AG09309 (cell line): Measurements from ENCODE around the gene LMO7.

Source experiments
- DNase-seq: peaks from one replicate; pipeline ENCODE4 v3.0.0-alpha.2; 2010; ENCODE audit warnings: low read depth
- H3K4me3 ChIP-seq: 2 replicates; pipeline ENCODE4 v1.5.1; 2011; ENCODE audit warnings: mild to moderate bottlenecking, low read depth, low read length, moderate library complexity; ENCODE audit not compliant: control insufficient read depth
- TF ChIP-seq, protein P1 (sequence below): IDR thresholded peaks from 2 replicates; pipeline ENCODE4 v1.5.1; 2011; ENCODE audit warnings: mild to moderate bottlenecking, low read depth, low read length, inconsistent platforms; ENCODE audit not compliant: insufficient read depth, control insufficient read depth; ENCODE audit errors: missing control alignments

LMO7 gene

DNA sequence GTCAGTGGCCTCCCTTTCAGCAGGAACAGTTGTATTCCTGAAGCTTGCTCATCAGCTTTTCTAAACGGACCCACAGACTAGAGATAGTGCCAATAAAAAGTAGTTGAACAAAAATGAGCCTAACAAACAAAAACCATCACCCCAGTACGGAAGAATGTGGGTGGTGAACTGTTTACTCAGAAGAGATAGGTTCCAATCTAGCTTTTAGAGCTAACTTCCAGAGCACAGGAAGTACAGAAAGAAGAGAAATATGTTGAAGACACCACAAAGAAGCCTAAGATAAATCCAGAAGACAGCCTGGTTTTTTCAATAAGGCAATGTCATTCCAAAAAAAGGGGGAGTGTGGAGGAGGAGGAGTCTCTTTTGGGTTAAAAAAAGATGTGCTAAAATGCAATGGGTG, 2.8 kb upstream of the LMO7 start:
- no peak overlapping the region for H3K4me3 ChIP-seq
- peak; percentile 95 for DNase-seq
- TF ChIP-seq, protein P1, sequence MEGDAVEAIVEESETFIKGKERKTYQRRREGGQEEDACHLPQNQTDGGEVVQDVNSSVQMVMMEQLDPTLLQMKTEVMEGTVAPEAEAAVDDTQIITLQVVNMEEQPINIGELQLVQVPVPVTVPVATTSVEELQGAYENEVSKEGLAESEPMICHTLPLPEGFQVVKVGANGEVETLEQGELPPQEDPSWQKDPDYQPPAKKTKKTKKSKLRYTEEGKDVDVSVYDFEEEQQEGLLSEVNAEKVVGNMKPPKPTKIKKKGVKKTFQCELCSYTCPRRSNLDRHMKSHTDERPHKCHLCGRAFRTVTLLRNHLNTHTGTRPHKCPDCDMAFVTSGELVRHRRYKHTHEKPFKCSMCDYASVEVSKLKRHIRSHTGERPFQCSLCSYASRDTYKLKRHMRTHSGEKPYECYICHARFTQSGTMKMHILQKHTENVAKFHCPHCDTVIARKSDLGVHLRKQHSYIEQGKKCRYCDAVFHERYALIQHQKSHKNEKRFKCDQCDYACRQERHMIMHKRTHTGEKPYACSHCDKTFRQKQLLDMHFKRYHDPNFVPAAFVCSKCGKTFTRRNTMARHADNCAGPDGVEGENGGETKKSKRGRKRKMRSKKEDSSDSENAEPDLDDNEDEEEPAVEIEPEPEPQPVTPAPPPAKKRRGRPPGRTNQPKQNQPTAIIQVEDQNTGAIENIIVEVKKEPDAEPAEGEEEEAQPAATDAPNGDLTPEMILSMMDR, result no peak

DNA sequence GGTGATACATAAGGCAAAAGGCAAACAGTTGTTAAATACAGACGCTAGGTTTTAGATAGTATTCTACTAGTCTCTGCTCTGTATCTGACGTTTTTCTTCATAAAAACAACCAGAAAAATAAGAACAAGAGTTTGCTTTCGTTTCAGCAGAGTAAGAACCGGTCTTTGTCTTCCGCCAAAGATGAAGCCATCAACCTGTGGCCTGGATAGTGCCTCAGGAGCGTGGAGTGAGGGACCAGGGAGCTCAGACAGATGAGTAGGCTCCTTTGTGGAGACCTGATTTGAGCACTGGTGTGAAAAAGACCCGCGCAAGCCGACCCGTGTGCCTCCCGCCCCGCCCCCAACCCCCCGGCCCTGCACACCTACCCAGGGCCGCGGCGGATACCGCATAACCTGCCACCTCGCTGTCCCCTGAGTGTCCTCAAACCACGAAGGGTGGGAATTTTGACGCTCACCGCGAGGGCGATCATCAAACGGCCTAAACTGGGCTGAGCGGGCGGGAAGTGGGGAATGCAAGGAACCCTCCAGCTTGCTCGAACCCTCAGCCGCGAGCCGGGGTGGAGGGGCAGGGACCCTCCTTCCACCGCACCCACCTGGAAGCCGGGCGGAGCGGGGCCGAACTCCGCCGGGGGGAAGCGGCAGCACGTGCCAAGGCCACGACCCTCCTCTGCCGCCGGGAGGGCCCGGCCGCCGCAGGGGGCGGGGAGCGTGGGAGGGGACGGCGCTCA, 866 bp upstream of the LMO7 start:
- peak overlapping the region; percentile 96 for H3K4me3 ChIP-seq
- no peak for DNase-seq
- TF ChIP-seq, protein P1, result no peak

DNA sequence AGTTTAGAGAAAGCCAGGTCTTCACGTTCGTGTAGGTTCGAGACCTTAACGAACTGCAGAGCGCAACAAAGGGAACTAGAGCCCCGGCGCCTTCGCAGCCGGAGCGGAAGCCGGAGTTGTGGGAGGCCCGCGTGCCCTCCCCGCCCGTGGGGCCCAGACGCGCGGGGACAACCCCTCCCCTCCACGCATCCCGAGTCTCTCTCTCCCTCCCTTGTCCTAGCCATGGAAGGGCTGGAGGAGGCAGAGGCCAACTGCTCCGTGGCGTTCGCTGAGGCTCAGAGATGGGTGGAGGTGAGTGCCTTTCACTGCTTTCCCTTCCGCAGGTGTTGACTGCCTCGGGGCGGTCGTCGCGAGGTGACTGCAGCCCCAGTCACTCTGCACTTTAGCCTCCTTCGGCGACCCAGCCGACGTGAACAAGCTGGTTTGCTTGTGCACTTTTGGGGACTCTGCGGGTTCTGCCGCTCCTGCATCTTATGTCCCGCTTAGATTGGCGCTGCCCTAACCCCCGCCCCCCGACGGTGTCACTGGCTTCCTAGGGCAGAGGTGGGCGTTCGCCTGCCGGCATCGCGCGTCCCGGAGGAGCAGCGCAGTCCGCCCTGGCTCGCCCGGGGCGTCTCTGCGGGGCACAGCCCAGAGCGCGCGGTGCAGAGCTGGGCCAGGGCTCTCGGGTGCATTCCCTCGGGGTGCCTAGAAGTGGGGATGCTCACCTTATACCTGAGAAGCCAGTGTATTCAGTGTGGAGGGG, 478 bp downstream of the LMO7 start:
- TF ChIP-seq, protein P1, result no peak
- no peak for DNase-seq
- H3K4me3 ChIP-seq, result peak overlapping the region; percentile 96

DNA sequence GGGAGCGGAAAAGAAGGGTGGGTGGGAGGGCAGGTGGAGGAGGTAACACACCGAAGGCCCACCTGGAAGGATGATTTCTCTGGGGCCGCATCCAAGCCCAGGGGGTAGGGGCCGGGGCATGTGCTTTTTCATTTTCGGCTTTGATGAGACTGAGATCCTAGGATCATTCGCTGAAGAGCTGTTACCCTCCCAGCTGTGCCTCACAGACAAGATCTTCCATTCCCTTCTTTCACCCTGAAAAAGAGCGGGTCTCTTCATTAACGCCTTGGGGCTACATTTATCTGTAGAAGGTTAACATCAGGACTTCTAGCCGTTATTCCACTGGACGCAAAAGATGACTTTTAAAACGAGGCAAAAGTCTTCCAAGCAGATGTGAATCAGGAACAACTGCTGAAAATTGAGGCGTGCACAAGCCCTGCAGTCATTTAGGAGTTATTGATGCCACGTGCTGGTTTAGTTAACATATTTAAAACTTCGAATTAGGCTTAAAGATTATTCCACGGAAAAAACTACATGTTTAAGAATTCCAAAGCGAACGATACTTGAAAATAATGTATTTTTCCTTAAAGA, 1.1 kb downstream of the LMO7 start:
- no peak for DNase-seq
- peak overlapping the region; percentile 96 for H3K4me3 ChIP-seq
- TF ChIP-seq, protein P1, result no peak

DNA sequence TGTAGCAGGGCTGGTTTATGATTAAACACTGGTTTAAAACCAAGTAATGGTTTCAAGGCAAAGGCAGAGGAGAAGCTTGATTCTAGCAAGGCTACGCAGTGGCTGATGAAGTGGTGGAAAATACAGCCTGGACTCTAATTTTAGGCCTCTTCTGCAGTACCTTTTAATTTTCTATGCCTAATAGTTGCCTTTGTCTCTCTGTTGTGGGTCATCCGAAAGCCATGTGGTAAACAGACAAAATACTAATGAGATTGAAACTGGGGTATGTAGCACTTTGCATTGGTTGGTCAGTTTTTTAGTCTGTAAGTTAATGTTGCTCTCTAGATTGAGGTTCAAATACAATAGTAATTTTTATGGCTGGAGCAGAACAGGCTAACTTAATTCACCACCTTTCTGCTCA, 3.3 kb downstream of the LMO7 start:
- H3K4me3 ChIP-seq, result peak overlapping the region; percentile 96
- DNase-seq, result no peak
- TF ChIP-seq, protein P1, result no peak

DNA sequence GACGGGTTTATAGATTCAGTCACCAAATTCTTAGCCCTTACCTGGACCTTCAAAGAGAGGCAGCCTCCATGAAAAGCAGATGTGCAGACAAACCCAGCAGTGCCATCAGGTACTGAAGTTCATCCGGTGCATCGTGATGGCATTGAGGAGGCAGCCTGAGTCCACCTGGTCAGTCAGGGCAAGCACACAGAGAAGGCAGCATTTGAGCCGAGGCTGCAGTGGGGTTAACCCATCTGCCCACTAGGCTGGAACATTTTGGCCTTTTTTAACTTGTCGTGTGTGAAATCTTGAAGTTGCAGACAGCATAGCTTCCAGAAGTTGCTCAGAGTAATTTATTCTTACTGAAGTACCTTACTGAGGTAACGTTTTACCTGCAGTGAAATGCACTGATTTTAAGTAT, 4.9 kb downstream of the LMO7 start:
- TF ChIP-seq, protein P1, result no peak
- H3K4me3 ChIP-seq, result peak overlapping the region; percentile 96
- DNase-seq, result no peak
